Activated CD4-positive, CD25-positive, alpha-beta regulatory T cell treated with anti-CD3 and anti-CD28 coated beads, Interleukin-2, amount 50 U/mL, for 72 hours (primary cell): ENCODE results near the gene ZMYND19.
"Not testable (repeated sequence)": the region's sequence is repeated elsewhere in the genome, so short reads cannot be mapped to it uniquely, and the experiment has no call there.

ENCODE experiments used
- DNase-seq: peaks from one replicate; pipeline ENCODE4 v3.0.0; 2021

ZMYND19 gene

DNA sequence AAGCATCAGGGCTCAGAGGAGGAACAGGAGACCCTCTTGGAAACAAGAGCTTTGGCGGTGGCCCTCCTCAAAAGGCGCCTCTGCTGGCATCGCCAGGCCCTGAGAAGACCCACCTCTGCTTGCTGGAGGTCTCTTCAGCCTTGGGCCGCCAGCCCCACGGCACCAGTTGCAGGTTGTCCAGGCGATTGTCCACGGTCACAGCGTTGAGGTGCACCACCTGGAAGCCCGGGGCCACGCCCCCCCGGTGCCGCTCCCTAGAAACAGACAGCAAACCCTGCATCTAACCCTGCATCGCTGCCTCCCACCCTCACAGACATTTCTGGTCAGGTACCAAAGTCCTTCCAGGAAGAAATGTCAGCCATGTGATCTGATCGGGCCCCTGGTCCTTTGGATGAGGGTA is 3.5 kb downstream of the ZMYND19 start:
- DNase-seq = no peak

DNA sequence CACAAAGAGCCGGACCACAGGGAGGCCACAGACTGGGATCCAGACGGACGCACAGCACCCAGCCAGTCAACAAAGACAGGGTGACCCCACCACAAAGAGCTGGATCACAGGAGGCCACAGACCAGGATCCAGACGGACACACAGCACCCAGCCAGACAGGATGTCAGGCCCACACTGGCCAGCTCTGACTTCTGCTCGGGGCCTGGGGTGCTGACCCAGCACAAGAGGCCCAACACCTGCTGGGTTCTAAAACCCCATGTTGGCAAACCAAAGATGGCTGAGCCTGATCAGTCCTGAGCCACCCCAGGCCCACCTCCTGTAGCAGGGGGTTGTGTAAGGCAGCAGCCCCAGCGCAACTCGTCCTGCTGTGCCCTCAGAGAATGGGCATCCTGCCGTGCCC is 6.4 kb downstream of the ZMYND19 start:
- no peak for DNase-seq

DNA sequence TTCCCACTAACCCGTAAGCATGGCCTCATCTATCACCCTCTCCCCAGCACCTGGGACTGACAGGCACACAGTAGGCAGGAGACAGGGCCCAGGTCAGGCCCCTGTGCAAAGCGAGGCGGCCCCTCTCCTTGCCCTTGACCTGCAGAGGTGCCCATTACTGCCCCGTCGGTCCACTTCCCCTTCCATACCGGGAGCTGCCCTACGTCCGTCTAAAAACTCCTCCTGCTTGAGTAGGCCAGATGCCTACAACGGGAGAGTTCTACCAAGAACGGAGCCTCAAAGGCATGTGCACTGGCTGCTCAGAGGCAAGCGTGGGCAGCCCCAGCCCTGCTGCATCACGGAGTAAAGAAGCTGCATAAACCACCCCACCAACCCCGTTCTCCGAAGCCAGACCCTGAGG is 7.0 kb downstream of the ZMYND19 start:
- no peak for DNase-seq

DNA sequence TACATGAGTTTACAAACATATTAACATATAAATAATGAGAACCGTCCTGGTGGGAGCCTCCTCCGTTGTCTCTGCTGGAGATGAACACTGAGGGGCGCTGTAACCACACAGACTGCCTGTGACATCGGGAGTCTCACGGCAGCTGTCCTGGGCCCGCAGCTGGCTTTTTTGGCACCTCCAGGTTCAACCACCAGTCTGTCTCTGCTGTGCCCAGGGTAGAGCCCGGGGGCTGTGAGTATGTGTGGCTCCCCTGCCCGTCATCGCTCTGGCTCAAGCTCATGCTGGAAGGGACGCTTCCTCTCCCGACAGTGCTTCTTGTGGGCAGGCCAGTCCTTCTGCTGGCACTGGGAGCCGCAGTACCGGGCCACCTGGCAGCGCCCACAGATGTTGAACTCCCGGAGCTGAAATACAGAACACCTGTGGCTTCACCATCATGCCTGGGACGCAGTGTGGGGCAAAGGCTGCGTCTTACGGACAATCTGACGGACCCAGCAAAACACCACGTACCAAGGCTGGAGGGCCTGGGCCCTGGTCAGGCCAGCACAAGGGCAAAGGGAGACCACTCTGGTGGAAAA is 7.9 kb downstream of the ZMYND19 start:
- no peak for DNase-seq

DNA sequence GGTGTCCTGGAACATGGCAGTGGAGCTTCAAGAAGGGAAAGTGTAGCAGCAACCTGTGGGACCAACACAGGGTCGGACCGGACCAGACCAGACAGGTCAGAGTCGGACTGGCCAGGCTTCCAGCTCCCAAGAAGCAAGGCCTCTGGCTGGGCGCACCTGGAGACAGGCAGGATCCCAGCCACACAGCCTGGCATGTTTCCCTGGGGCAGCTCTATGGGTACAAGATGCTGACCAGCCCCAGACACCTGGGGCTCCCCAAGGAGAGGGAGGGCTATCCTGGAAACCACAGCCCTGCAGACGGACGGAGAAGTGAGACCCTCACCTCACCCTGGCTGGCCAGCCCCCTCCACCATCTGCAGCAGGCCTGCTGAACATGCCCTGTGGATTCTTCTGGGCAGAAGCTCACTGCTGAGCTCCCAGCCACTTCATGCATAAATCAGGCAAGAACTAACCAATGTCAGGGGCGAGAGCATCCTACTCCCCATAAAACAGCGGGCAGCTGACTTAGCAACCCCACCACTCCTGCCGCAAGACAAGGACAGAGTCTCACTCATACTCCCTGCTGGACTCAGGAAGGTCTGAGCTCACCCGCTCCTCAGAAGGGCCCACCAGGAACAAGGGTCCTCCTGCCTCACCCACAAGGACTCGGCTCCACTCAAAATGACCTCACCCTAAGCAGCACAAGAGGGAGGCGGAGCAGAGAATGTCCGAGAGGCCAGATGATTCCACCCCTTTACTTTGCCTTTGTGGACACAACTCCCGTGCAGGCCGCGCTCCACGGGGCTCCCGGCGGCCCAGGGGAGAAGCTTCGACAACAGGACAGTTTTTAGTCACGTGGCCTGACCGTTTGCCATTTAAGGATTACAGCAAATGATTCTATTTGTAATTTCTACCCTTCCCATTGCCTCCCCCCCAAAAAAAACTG is 8.7 kb downstream of the ZMYND19 start:
- DNase-seq = no peak

DNA sequence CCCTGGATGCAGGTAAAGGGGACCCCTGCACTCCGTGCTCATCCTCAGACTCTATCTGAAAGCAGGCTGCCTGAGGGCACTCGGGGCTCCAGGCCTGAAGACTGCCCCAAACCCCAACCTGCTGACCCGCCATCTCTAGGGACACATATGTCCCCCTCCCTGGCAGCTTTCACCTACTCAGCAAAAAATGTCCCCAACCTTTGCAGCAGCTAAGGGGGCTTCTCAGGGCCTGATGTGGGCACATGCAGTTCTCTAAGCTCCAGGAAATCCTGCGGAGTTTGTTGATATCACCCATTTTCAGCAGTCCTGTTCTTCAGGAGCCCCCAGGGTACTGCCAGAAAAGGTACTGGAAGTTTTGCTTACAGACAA is 9.4 kb downstream of the ZMYND19 start:
- DNase-seq = no peak

DNA sequence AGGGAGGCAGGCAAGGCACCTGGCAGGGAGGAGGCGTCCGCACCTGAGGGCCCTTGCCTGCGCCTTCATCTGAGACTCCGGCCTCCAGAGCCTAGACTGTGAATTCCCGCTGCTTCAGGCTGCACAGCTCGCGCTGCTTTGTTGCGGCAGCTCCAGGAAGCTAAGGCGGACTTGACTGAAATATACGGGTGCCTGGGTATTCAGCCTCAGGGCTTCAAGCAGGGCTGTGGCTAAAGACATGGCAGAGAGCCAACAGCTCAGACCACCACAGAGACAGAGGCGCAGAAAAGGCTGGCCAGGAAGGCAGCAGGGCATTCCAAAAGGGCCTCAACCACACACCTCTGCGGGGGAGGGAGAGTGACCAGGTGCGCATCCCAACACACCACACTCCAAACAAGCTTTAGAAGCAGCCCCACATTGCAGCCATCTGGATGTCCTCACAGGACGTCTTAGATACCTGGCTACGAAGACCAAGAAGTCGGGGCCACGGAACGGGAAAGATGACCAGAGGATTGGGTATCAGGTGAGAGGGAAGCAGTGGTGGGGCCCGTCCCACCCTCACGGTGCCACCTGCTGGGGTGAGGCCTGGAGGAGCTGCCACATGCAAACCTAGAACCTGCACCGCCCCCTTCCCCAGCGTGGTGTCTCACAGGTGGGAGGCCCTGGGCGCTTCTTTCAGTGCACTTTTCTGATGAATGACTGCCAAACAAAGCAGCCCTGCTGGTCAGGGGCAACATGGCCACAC is 9.9 kb downstream of the ZMYND19 start:
- DNase-seq = no peak

DNA sequence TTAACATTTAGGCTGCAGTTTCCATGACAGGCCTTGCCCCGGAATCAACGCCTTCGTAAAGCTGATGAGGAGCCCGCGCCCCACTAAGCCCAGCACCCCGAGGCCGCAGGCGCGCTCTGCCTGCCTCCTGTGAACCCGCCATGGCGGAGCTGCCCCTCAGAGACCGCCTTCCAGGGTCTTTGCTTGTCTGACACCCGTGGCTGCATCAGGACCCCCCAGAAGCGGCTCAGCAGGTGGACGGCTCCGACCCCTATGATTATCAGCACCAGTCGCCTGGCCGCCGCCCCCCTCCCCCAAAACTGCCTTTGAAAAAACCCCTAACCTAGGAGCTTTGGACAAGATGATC is 11.1 kb downstream of the ZMYND19 start:
- no peak for DNase-seq

DNA sequence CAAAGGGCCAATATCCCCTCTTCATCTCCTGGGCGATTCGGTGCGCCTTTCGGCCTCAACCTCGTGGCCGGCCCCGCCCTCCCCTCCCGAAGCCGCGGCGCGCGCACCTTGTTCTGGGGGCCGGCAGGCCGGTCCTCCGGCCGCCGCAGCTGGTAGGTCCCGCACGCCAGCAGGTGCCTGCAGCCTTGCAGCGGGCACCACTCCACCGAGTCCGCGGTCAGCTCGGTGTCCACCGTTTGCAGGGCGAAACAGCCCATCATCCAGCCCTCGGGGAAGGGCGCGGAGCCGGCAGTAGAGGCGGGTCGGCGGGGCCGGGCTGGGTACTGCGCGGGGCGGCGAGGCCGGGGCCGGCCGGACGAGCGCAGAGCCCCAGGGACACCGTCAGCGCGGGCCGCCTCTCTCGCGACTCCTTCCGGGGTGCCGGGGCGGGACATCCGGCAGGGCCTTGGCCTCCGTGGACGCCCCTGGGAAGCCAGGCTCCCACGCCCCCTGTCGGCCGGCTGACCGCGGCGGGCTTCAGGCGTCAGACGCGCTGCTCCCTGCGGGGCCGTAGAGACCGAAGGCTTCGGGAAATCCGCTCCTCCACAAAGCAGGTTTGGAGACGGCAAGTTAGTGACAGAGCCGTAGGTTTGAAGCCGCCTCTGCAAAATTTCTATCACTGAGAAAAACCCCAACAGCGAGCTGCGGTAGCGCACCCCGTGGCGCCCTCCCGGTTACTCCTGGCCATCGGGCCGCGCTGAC is 11.6 kb downstream of the ZMYND19 start, which contains the start of gene DPH7:
Gene DPH7 (minus strand): TSS at position 408 of the 741 bp plus-strand sequence. CDS start 148 bp downstream, at position 260.
- DNase-seq = peak; percentile 98

DNA sequence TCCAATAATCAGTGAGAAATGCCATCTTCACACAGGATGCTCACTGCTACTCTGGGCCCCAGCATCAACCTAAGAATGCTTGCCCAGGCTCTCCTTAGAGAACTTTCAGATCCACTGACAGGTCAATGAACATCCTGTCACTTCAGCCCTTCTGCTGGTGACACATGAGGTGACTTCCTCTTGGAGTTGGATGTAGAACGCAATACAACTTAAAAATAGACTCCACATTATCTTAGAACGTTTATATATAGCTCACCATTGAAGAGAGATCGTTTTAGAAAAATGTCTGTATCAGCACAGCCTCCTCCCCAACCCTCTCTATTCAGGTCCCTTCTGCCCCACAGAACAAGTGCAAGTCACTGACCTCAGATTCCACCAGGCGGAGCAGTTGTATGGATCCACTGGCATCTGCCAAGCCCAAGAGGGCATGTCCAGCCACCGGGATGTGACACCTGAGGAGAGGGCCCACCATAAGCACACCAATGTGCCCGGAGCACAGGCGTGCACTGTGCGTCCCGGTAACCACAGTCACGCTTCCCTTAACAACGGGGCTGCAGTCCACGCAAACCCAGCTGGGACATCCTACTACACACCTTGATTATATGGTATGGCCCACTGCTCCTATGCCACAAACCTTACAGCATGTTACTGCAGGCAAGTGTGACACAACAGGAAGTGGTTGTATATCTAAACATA is 14.4 kb downstream of the ZMYND19 start:
- DNase-seq = no peak

DNA sequence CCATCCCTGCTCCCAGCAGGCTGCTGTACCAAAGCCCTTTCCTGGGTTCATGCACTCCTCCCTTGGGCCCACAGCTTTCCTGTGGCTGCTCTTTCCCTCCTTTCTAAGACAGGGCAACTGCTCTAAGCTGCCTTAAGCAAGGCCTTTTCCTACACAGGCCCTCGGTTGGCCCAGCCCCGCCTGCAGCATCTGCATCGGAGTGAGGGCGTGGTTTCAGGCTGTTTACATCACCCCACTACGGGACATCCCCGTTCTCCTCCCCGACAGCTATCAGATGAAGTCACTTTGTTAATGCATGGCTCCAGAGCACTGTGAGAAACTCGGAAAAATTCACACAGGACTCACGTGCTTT is 15.0 kb downstream of the ZMYND19 start:
- DNase-seq = no peak

DNA sequence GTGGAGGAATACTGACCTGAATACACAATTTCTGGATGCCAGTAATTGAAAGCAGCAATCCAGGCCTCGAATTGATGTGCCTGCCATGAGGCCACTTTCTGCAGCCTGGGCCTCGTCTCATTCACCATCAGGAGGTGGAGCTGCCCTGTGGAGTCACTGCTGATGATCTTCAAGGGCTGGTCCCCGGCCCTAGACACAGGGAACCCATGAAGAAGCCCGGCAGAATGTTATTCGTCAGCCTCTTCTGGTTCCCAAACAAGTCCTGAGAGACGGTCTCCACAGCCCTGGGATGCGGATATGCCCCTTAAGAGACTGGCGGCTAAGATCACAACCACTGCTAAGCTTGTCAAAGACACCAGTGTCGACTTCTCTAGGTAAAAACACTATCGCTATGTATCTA is 16.1 kb downstream of the ZMYND19 start:
- DNase-seq = no peak

DNA sequence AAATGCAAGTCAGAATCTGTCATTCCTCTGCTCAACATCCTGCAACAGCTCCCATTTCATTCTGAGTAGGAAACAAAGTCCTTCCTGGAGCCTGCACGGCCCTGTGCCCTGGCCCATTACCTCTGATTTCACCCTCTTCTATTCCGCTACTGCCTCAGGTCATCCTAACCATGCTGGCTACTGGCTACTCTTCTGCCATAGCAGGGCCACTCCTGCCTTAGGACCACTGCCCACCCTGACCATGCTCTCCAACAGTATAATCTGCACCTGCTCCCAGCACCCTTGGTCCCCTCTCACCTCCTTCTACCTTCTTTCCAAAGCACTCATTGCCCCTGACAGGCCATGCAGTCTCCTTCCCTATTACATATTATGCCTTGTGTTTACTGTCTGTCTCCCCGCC is 19.7 kb downstream of the ZMYND19 start:
- DNase-seq = no peak

DNA sequence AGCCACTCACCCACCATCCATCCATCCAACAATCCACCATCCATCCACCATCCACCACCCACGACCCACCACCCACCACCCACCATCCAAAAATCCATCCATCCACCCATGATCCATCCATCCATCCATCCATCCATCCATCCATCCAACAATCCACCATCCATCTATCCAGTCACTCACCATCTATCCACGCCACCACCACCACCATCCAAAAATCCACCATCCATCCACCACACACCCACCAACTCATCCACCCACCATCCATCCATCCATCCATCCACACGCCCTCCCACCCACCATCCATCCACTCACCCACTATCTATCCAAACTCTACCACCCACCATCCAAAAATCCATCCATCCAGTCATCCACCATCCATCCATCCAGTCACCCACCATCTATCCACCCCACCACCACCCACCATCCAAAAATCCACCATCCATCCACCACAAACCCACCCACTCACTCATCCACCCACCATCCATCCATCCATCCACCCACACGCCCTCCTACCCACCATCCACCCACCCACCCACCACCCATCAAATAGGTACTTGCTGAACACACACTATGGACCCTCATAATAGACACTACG is 20.6 kb downstream of the ZMYND19 start:
- DNase-seq = no peak

DNA sequence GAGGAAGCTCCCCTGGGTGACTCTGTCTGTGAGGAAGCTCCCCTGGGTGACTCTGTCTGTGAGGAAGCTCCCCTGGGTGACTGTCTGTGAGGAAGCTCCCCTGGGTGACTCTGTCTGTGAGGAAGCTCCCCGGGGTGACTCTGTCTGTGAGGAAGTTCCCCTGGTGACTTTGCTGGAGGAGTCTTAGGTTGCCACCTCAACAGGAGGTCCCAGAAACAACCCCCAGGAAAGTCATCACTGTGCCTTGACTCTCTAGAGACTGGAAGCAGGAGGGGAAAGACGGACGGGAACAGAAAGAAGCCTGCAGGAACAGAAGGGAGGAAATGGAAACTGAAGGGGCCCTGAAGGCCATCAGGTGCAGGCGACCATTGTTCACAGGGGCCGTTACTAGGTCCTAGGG is 21.9 kb downstream of the ZMYND19 start:
- not testable (repeated sequence) for DNase-seq

DNA sequence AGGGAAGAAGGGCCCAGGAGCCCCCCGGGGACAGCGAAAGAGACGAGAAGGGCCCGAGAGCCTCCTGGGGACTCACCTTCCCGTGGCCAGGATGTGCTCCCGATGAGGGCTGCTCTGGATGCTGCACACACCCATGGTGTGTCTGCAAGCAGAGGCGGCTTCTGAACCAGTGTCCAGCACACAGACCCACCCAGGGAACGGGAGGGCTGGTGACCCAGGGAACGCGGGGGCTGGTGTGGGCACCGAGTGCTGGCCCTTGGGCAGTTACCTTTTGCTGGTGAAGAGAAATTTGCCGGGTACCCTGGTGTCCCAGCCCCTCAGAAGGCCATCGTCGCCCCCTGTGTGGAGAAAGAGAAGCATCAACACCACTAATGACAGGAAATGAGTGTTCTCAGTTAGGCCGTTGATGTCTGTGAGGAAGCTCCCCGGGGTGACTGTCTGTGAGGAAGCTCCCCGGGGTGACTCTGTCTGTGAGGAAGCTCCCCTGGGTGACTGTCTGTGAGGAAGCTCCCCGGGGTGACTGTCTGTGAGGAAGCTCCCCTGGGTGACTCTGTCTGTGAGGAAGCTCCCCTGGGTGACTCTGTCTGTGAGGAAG is 25.4 kb downstream of the ZMYND19 start:
- no peak for DNase-seq

DNA sequence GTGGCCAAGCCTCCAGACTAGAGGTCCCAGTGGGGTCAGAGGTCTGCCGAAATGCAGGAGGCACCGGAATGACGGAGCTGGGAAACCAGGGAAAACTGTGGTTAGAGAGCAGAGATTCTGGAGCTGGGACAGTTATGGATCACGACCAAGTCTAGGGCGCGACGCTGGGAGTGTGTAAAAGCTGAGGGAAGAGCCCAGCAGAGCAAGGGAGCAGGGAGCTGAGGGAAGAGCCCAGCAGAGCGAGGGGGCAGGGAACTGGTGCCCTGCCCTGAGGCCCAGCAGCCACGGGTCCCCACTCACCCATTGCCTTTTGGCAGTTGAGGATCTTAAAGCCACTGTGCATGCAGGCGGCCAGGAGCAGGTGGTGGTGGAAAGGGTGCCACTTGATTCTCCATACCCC is 26.2 kb downstream of the ZMYND19 start:
- no peak for DNase-seq

DNA sequence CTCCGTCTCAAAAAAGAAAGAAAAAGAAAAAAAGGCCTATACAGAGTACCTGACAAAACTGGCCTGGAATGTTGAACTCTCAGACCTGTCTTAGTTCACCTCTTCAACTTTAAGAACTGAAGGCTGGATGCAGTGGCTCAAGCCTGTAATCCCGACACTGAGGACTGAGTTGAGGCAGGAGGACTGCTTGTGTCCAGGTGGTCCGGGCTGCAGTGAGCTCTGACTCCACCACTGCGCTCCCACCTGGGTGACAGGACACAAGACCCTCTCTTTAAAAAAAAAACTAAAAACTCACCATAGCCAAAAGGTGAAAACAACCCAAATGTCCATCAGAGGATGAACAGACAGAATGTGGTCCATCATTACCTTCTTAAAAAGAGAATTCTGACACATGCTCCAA is 32.2 kb downstream of the ZMYND19 start:
- DNase-seq = no peak

DNA sequence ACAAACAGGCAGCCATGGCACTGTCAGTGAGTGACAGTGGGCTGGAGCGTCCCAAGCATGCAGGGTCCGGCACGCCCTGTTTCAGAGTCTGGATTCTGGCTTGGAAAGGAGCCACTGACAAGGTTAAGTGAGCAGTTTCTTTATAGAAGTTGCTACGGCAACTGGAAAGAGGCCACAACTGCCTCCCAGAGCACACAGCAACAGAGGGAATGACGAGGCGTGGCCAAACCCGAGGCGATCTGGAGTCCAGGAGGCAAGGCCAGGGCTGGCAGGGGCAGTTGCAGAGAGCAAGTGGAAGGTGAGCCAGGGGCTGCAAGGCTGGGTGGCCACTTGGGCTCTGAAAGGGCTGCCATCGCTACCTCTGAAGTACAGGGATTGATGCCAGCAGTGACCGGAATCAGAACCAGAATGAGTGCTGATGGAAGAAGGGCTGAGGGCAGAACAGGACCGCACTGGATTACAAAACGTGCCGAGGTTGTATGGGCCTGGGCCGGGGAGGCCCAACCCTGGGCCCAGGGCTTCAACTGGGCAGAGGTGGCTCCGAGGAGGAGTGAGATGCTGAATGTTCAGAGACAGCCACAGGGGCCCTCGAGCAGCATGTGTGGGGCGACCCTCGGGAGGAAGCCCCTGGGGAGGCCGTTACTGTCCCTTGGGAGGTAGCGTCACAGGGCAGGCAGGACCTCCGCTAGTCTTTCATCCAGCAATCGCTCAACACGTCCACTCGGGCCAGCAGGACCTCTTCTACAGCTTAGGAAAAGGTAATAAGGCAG is 34.1 kb downstream of the ZMYND19 start:
- no peak for DNase-seq

DNA sequence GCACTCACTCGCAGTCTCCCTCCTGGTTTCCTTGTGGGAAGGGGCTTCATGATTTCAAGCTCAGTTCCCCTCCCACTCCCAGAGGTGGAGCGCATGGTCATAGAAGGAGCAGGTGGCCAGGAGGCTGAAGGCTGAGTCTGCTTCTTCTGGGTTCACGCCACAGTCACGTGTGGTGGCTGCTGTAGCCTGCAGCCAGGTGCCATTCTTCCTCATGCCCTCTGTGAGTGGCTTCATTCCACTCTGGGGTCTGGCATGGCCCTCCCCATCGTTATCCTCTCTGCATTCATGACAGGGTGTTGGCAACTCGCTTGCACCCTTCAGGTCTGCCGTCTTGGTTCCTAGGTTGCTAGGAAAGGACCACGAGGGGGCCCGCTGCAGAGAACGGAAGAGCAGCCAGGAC is 35.1 kb downstream of the ZMYND19 start:
- no peak for DNase-seq

DNA sequence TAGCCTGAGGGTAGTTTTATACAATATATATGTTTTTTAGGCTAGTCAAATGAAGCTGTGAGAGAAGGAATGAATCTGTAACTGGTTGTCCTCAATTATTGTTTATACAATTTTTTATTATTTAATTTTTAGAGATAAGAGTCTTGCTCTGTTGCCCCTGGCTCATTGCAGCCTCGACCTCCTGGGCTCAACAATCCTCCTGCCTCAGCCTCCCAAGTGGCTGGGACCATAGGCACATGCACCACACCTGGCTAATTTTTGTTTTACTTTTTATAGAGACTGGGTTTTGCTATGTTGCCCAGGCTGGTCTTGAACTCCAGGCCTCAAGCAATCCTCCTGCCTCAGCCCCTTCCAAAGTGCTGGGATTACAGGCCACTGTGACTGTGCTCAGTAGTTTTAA is 36.0 kb downstream of the ZMYND19 start:
- DNase-seq = no peak
